GM12878 (cell line): ENCODE data around the gene SRBD1. TPM values are rescaled to one million over a fixed set of nuclear protein-coding genes. Genes with fewer than 3 reads are reported as not detected.

Experiments
- ATAC-seq: fragments of 200-7000 bp; cut with Tn5 transposase; 3 replicates; pipeline ENCODE4 v1.9.1; 2020; ENCODE audit warnings: mild to moderate bottlenecking, moderate library complexity
- BruUV-seq: library from RNA; stranded (reverse); fragments of 400-500 nt; replicated peaks from 2 replicates; lab custom pipeline; 2021; lab: Mats Ljungman, UMichigan
- CTCF ChIA-PET: fragments of 300-600 bp; sonication (Branson Sonifier 250); formaldehyde crosslinking; extraction: SDS; loops from one replicate; lab custom pipeline; 2021; ENCODE audit warnings: inconsistent platforms; lab: Yijun Ruan, JAX
- POLR2A ChIA-PET: fragments of 350-600 bp; formaldehyde crosslinking; extraction: SDS; loops from one replicate; lab custom pipeline; 2021; ENCODE audit warnings: inconsistent platforms; lab: Charles Lee
- RAD21 ChIA-PET: fragments of 300-600 bp; sonication (Branson Sonifier 250); formaldehyde crosslinking; loops from one replicate; lab custom pipeline; 2023; ENCODE audit warnings: antibody characterized with exemption; ENCODE audit not compliant: unreplicated experiment; lab: Charles Lee
- SMC1A ChIA-PET: fragments of 300-600 bp; sonication (Branson Sonifier 250); formaldehyde crosslinking; loops from one replicate; lab custom pipeline; 2023; ENCODE audit not compliant: unreplicated experiment, uncharacterized antibody; lab: Charles Lee
- DNase-seq: peaks from one replicate; pipeline ENCODE4 v3.0.0-alpha.2; 2011; ENCODE audit warnings: low read depth, low spot score
- FAIRE-seq: peaks from 3 replicates; lab custom pipeline; 2011; peaks lifted over from hg19 to GRCh38; lab: Jason Lieb, UNC
- H2AFZ ChIP-seq: 2 replicates; pipeline ENCODE4 v1.6.0; 2011; ENCODE audit warnings: low read depth, low read length, control low read depth; ENCODE audit not compliant: control insufficient read depth
- H3K27ac ChIP-seq: 2 replicates; pipeline ENCODE4 v1.5.1; 2011; ENCODE audit warnings: control low read depth; ENCODE audit not compliant: control insufficient read depth, insufficient read depth
- H3K27me3 ChIP-seq, 2 experiments: replicated peaks in 1 of 2; 2 replicates each; pipeline versions ENCODE4 v1.6.0 to v1.6.1; 2011; ENCODE audit warnings: low read length in 1 of 2; ENCODE audit not compliant: control insufficient read depth in 2 of 2, insufficient read depth in 2 of 2
- H3K36me3 ChIP-seq, 2 experiments: 2 replicates each; pipeline ENCODE4 v1.5.1; 2011; ENCODE audit warnings: low read length in 1 of 2; ENCODE audit not compliant: control insufficient read depth in 2 of 2, insufficient read depth in 2 of 2
- H3K4me1 ChIP-seq: 2 replicates; pipeline ENCODE4 v1.6.1; 2011; ENCODE audit warnings: mild to moderate bottlenecking, low read length, moderate library complexity, mixed read lengths; ENCODE audit not compliant: control insufficient read depth, insufficient read depth
- H3K4me2 ChIP-seq: 2 replicates; pipeline ENCODE4 v1.6.0; 2011; ENCODE audit warnings: control low read depth; ENCODE audit not compliant: control insufficient read depth, insufficient read depth
- H3K4me3 ChIP-seq: fragments of 200-600 bp; sonication (generic); 2 replicates; pipeline ENCODE4 v1.5.1; 2016
- H3K79me2 ChIP-seq: 2 replicates; pipeline ENCODE4 v1.6.0; 2011; ENCODE audit warnings: low read length; ENCODE audit not compliant: control insufficient read depth, insufficient read depth
- H3K9ac ChIP-seq: 2 replicates; pipeline ENCODE4 v1.8.0; 2011; ENCODE audit warnings: low read length, control low read depth, mixed read lengths; ENCODE audit not compliant: control insufficient read depth, insufficient read depth
- H3K9me3 ChIP-seq: replicated peaks from 3 replicates; pipeline ENCODE4 v1.5.1; 2011; ENCODE audit warnings: mild to moderate bottlenecking, low read length; ENCODE audit not compliant: control insufficient read depth, insufficient read depth
- H4K20me1 ChIP-seq: 2 replicates; pipeline ENCODE4 v1.6.0; 2011; ENCODE audit not compliant: control insufficient read depth, insufficient read depth
- BMI1 ChIP-seq: fragments of 450-650 bp; IDR thresholded peaks from 2 replicates; pipeline ENCODE4 v1.6.1; 2016; ENCODE audit warnings: mild to moderate bottlenecking, moderate library complexity, borderline replicate concordance
- EED ChIP-seq: sonication (generic); IDR thresholded peaks from 2 replicates; pipeline ENCODE4 v1.6.1; 2016; ENCODE audit warnings: antibody characterized with exemption, low read depth
- EZH2 ChIP-seq: IDR thresholded peaks from 2 replicates; pipeline ENCODE4 v1.6.1; 2012; ENCODE audit warnings: low read depth, mild to moderate bottlenecking, control low read depth, inconsistent platforms, low read length, borderline replicate concordance; ENCODE audit not compliant: control insufficient read depth
- HCFC1 ChIP-seq: fragments of 150-350 bp; IDR thresholded peaks from 2 replicates; pipeline ENCODE4 v1.6.1; 2014; ENCODE audit warnings: low read length
- IKZF2 ChIP-seq, 2 experiments: fragments of 450-650 bp; IDR thresholded peaks; 2 replicates each; pipeline ENCODE4 v1.6.1; 2017; ENCODE audit warnings: mild to moderate bottlenecking in 2 of 2, moderate library complexity in 2 of 2
- KAT2A ChIP-seq: conservative IDR thresholded peaks from 2 replicates; pipeline ENCODE4 v1.6.1; 2011; ENCODE audit warnings: low read depth, low read length; ENCODE audit not compliant: control insufficient read depth
- MTA2 ChIP-seq: fragments of 450-650 bp; IDR thresholded peaks from 2 replicates; pipeline ENCODE4 v1.6.1; 2016; ENCODE audit warnings: low read depth, mild to moderate bottlenecking, moderate library complexity
- NFYB ChIP-seq: IDR thresholded peaks from 2 replicates; pipeline ENCODE4 v1.6.1; 2011; ENCODE audit warnings: low read depth, mild to moderate bottlenecking, low read length, improper control_type of control experiment, moderate library complexity; ENCODE audit not compliant: insufficient read depth
- PAX5 ChIP-seq: IDR thresholded peaks from 2 replicates; pipeline ENCODE4 v1.6.1; 2011; ENCODE audit warnings: low read depth, low read length, borderline replicate concordance
- PAX8 ChIP-seq: fragments of 450-650 bp; IDR thresholded peaks from 2 replicates; pipeline ENCODE4 v1.6.1; 2017; ENCODE audit warnings: mild to moderate bottlenecking, moderate library complexity
- POLR2AphosphoS5 ChIP-seq: IDR thresholded peaks from 2 replicates; pipeline ENCODE4 v1.6.1; 2011; ENCODE audit warnings: mild to moderate bottlenecking, low read length, inconsistent platforms
- RBBP5 ChIP-seq: fragments of 200-600 bp; sonication (generic); conservative IDR thresholded peaks from 2 replicates; pipeline ENCODE4 v1.6.1; 2016
- SP1 ChIP-seq: IDR thresholded peaks from one replicate; pipeline ENCODE4 v1.6.1; 2011; ENCODE audit warnings: low read depth, low read length
- TARDBP ChIP-seq: IDR thresholded peaks from 2 replicates; pipeline ENCODE4 v1.6.1; 2016; ENCODE audit warnings: borderline replicate concordance
- TBL1XR1 ChIP-seq: IDR thresholded peaks from 2 replicates; pipeline ENCODE4 v1.6.1; 2012; ENCODE audit warnings: low read depth, low read length, improper control_type of control experiment
- TCF12 ChIP-seq: IDR thresholded peaks from 2 replicates; pipeline ENCODE4 v1.6.1; 2011; ENCODE audit warnings: low read depth, mild to moderate bottlenecking, low read length
- USF1 ChIP-seq: IDR thresholded peaks from 2 replicates; pipeline ENCODE4 v1.6.1; 2011; ENCODE audit warnings: borderline replicate concordance, low read depth, mild to moderate bottlenecking, moderate library complexity, mixed read lengths, low read length; ENCODE audit not compliant: insufficient read depth; ENCODE audit errors: extremely low read length
- ZBED1 ChIP-seq: IDR thresholded peaks from 2 replicates; pipeline ENCODE4 v1.6.1; 2016; ENCODE audit warnings: borderline replicate concordance
- ZNF687 ChIP-seq: fragments of 450-650 bp; IDR thresholded peaks from 2 replicates; pipeline ENCODE4 v1.6.1; 2017; ENCODE audit warnings: mild to moderate bottlenecking, moderate library complexity
- WGBS: methylation state at CpG from one replicate; pipeline ENCODE4 v1.1.6; 2016; ENCODE audit warnings: low lambda C conversion rate; ENCODE audit not compliant: insufficient replicate concordance, insufficient coverage; ENCODE audit errors: missing lambda C conversion rate; 5-methylcytosine and 5-hydroxymethylcytosine counted together
- in situ Hi-C: fragments of 300-500 bp; cut with MboI; formaldehyde crosslinking; loops from 9 replicates; pipeline ENCODE4 v1.14.3; 2018; ENCODE audit warnings: mixed read lengths
- intact Hi-C: fragments of 100-400 bp; cut with micrococcal nuclease; formaldehyde crosslinking; loops from one replicate; pipeline ENCODE4 v1.14.2; 2022; ENCODE audit not compliant: unreplicated experiment
- polyA plus RNA-seq, 11 experiments: library from polyadenylated mRNA; depleted of rRNA in 4 of 11; unstranded in 6 of 11; stranded (reverse) in 5 of 11; fragments of >200 nt; fragmentation: Nextera tagmentation in 4 of 11; fragmentation: Illumina TruSeq in 1 of 11; extraction: Ambion mirVana in 4 of 11; extraction: Trizol in 1 of 11; gene quantifications; 1 replicate in 1 of 11; 2 replicates in 10 of 11; pipeline versions ENCODE4 v1.2.1 to v1.2.3, GENCODE V29; 2011 to 2016; ENCODE audit warnings: inconsistent platforms in 2 of 11, missing spikeins in 2 of 11, low read depth in 1 of 11
- total RNA-seq, 4 experiments: library from RNA; depleted of rRNA in 3 of 4; stranded (reverse); fragments of >200 nt in 3 of 4; fragmentation: Illumina TruSeq in 1 of 4; extraction: Trizol in 1 of 4; gene quantifications; 2 replicates each; pipeline versions ENCODE4 v1.2.1 to v1.2.3, GENCODE V29; 2013 to 2021
- TF ChIP-seq, protein P1 (sequence below): fragments of 450-650 bp; IDR thresholded peaks from 2 replicates; pipeline ENCODE4 v1.6.1; 2018; ENCODE audit warnings: borderline replicate concordance, mild to moderate bottlenecking; ENCODE audit not compliant: partially characterized antibody

Gene SRBD1
- total and polyA plus RNA-seq, 10 of the 15 experiments (the other 5 are each of a cell fraction or from before 2014, with no cell fraction given), result 9.7 to 33.1 (median 20.1) TPM

DNA sequence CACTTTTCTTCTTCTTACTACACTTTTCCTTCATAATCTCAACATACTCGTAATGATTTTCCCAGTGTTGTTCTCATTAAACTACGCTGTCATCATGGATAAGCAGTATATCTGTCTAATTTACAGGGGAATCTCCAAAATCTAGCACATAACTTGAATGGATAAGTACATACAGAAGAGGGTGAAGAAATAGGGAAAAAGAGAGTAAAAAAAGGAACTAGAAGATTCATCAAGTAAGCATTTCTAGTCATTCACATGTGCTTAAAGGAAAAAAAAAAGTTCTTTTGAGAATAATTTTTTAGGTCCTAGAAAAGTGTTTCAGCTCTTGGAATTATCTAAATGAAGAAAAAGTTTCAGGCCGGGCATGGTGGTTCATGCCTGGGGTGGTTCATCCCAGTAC lies 51.6 kb downstream of the SRBD1 start:
- RAD21 ChIA-PET, result no interaction called here
- H3K4me3 ChIP-seq, result no peak overlapping the region
- no peak for ATAC-seq
- H3K4me2 ChIP-seq, result no peak overlapping the region
- TF ChIP-seq EED, result no peak
- no peak for TF ChIP-seq TBL1XR1
- TF ChIP-seq ZNF687, result no peak
- no peak for TF ChIP-seq RBBP5
- TF ChIP-seq POLR2AphosphoS5, result no peak
- TF ChIP-seq ZBED1, result no peak
- no peak for TF ChIP-seq IKZF2 (IDR thresholded peaks at IDR 0.05)
- no peak for TF ChIP-seq PAX5
- TF ChIP-seq, protein P1, sequence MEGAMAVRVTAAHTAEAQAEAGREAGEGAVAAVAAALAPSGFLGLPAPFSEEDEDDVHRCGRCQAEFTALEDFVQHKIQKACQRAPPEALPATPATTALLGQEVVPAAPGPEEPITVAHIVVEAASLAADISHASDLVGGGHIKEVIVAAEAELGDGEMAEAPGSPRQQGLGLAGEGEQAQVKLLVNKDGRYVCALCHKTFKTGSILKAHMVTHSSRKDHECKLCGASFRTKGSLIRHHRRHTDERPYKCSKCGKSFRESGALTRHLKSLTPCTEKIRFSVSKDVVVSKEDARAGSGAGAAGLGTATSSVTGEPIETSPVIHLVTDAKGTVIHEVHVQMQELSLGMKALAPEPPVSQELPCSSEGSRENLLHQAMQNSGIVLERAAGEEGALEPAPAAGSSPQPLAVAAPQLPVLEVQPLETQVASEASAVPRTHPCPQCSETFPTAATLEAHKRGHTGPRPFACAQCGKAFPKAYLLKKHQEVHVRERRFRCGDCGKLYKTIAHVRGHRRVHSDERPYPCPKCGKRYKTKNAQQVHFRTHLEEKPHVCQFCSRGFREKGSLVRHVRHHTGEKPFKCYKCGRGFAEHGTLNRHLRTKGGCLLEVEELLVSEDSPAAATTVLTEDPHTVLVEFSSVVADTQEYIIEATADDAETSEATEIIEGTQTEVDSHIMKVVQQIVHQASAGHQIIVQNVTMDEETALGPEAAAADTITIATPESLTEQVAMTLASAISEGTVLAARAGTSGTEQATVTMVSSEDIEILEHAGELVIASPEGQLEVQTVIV, result no peak
- no peak for TF ChIP-seq MTA2
- TF ChIP-seq EZH2, result no peak
- TF ChIP-seq BMI1, result no peak
- no peak for TF ChIP-seq HCFC1
- no peak for TF ChIP-seq NFYB
- TF ChIP-seq USF1, result no peak
- no peak for TF ChIP-seq KAT2A
- TF ChIP-seq SP1, result no peak
- TF ChIP-seq PAX8, result no peak
- TF ChIP-seq TARDBP, result no peak
- no peak for TF ChIP-seq TCF12
- POLR2A ChIA-PET, result interaction anchor here (0.6 kb wide), 1 partner anchor 1468 kb away, joined by 3 read pairs; no protein-coding TSS in a partner anchor
- no TSS peak for BruUV-seq
- H3K4me1 ChIP-seq, result no peaks in the 10 kb centered on the region
- H3K27ac ChIP-seq, result no peak overlapping the region
- intact Hi-C loops, result no loop called here
- whole genome bisulfite sequencing, result 93% methylated on average over 3 of the region's 3 CpGs
- SMC1A ChIA-PET, result no interaction called here
- in situ Hi-C loops, result no loop called here
- no peaks in the 10 kb centered on the region for H3K27me3 ChIP-seq
- no peak for DNase-seq
- H4K20me1 ChIP-seq, result no peaks in the 10 kb centered on the region
- H3K79me2 ChIP-seq, result no peaks in the 10 kb centered on the region
- CTCF ChIA-PET, result interaction anchor here (1.0 to 1.4 kb wide), 4 partner anchors 8 to 578 kb away, joined by 3 to 4 read pairs (median 4); no protein-coding TSS in a partner anchor
- H3K9ac ChIP-seq, result no peak overlapping the region
- no peaks in the 10 kb centered on the region for H3K36me3 ChIP-seq
- no peak overlapping the region for H2AFZ ChIP-seq
- no peak for FAIRE-seq
- no peaks in the 10 kb centered on the region for H3K9me3 ChIP-seq
